ENCODE measurements around the gene TBCEL.

The TBCEL gene

GRCh38 chr11:121038648-121039409 lies 14.9 kb downstream of the TBCEL start:
- Histone ChIP-seq H4K20me1 (ENCODE audit: control insufficient read depth, insufficient read depth, low read depth, low read length) (no peaks in the 10 kb centered on the region), H3K27me3 (ENCODE audit: control insufficient read depth, low read length) (no peaks in the 10 kb centered on the region), H3K36me3 (ENCODE audit: control insufficient read depth, low read length) (no peaks in the 10 kb centered on the region), H3K9me3 (ENCODE audit: control insufficient read depth, insufficient read depth, low read length) (no peaks in the 10 kb centered on the region), H3K27ac (ENCODE audit: low read depth, low read length) (no peak overlapping the region), H3K79me2 (ENCODE audit: control insufficient read depth, low read length) (no peaks in the 10 kb centered on the region), H3F3A (ENCODE audit: control insufficient read depth, insufficient read depth) (no peaks in the 10 kb centered on the region), H3K4me1 (ENCODE audit: control insufficient read depth, low read length) (no peaks in the 10 kb centered on the region), H3K4me2 (ENCODE audit: low read length) (no peak overlapping the region), H3K9me2 (replicated peaks; ENCODE audit: control insufficient read depth, low read length) (no peaks in the 10 kb centered on the region), H3K4me3 (ENCODE audit: low read length) (no peak overlapping the region)
- TF ChIP-seq CTCF (IDR thresholded peaks at IDR 0.05; ENCODE audit: low read depth, low read length, poor library complexity, severe bottlenecking) (no peak), EZH2phosphoT487 (IDR thresholded peaks at IDR 0.05; ENCODE audit: borderline replicate concordance, low read length) (no peak)

- H3K27me3 ChIP-seq (ENCODE audit: control insufficient read depth, low read length) = no peaks in the 10 kb centered on the region
- H3K9me3 ChIP-seq (ENCODE audit: control insufficient read depth, insufficient read depth, low read length) = no peaks in the 10 kb centered on the region
- H3K27ac ChIP-seq (ENCODE audit: low read depth, low read length) = no peak overlapping the region
- H3K4me2 ChIP-seq (ENCODE audit: low read length) = no peak overlapping the region
- no peaks in the 10 kb centered on the region for H3K4me1 ChIP-seq (ENCODE audit: control insufficient read depth, low read length)
- H3K36me3 ChIP-seq (ENCODE audit: control insufficient read depth, low read length) = no peaks in the 10 kb centered on the region
- H3K9me2 ChIP-seq (replicated peaks; ENCODE audit: control insufficient read depth, low read length) = no peaks in the 10 kb centered on the region
- no peaks in the 10 kb centered on the region for H4K20me1 ChIP-seq (ENCODE audit: control insufficient read depth, insufficient read depth, low read depth, low read length)
- H3K79me2 ChIP-seq (ENCODE audit: control insufficient read depth, low read length) = no peaks in the 10 kb centered on the region
- no peak overlapping the region for H3K4me3 ChIP-seq (ENCODE audit: low read length)
- TF ChIP-seq EZH2phosphoT487 (IDR thresholded peaks at IDR 0.05; ENCODE audit: borderline replicate concordance, low read length) = no peak
- no peak for TF ChIP-seq CTCF (IDR thresholded peaks at IDR 0.05; ENCODE audit: low read depth, low read length, poor library complexity, severe bottlenecking)
- H3F3A ChIP-seq (ENCODE audit: control insufficient read depth, insufficient read depth) = no peaks in the 10 kb centered on the region
Measured at GRCh38 chr11:121039971-121040613, 16.2 kb downstream of the TBCEL start.

GRCh38 chr11:121040614-121041002 lies 16.7 kb downstream of the TBCEL start:
- H3K9me2 ChIP-seq (replicated peaks; ENCODE audit: control insufficient read depth, low read length) = no peaks in the 10 kb centered on the region
- no peaks in the 10 kb centered on the region for H3F3A ChIP-seq (ENCODE audit: control insufficient read depth, insufficient read depth)
- H3K27me3 ChIP-seq (ENCODE audit: control insufficient read depth, low read length) = no peaks in the 10 kb centered on the region
- H4K20me1 ChIP-seq (ENCODE audit: control insufficient read depth, insufficient read depth, low read depth, low read length) = no peaks in the 10 kb centered on the region
- H3K4me1 ChIP-seq (ENCODE audit: control insufficient read depth, low read length) = no peaks in the 10 kb centered on the region
- H3K9me3 ChIP-seq (ENCODE audit: control insufficient read depth, insufficient read depth, low read length) = no peaks in the 10 kb centered on the region
- no peaks in the 10 kb centered on the region for H3K79me2 ChIP-seq (ENCODE audit: control insufficient read depth, low read length)
- H3K27ac ChIP-seq (ENCODE audit: low read depth, low read length) = no peak overlapping the region
- no peak overlapping the region for H3K4me2 ChIP-seq (ENCODE audit: low read length)
- TF ChIP-seq EZH2phosphoT487 (IDR thresholded peaks at IDR 0.05; ENCODE audit: borderline replicate concordance, low read length) = no peak
- TF ChIP-seq CTCF (IDR thresholded peaks at IDR 0.05; ENCODE audit: low read depth, low read length, poor library complexity, severe bottlenecking) = no peak
- no peaks in the 10 kb centered on the region for H3K36me3 ChIP-seq (ENCODE audit: control insufficient read depth, low read length)
- H3K4me3 ChIP-seq (ENCODE audit: low read length) = no peak overlapping the region

Data from DOHH2 (cell line).